Measurements from ENCODE around the gene AP3M1.

Gene AP3M1

GRCh38 chr10:74133923-74134820, 16.5 kb downstream of the AP3M1 start:
- TF ChIP-seq CTCF (IDR thresholded peaks at IDR 0.05; ENCODE audit: insufficient read depth, low read depth, low read length, missing control alignments), result no peak
- DNase-seq (ENCODE audit: low read depth), result no peak
- no peak overlapping the region for H3K4me3 ChIP-seq (ENCODE audit: low read depth, low read length)

DNA sequence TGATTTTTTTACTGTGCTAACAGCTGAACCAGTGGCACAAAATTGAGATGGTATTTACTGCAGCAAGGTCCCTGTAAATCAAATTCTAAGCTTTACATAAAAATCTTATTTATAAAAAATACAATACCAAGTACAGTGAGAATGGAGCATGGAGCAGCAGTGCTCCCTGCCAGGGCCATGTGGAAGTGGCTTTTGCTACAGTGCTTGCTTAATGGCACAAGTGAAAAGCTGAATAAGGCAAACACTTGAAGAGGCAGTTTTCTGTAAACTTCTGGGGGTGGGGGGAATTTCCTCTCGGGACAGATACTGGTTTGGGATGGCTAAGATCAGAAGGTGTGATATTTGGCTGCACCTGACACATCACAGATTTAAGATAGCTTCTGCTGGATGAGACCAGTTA, 27.5 kb downstream of the AP3M1 start:
- H3K4me3 ChIP-seq (ENCODE audit: low read depth, low read length), result no peak overlapping the region
- DNase-seq (ENCODE audit: low read depth), result no peak
- no peak for TF ChIP-seq CTCF (IDR thresholded peaks at IDR 0.05; ENCODE audit: insufficient read depth, low read depth, low read length, missing control alignments)

DNA sequence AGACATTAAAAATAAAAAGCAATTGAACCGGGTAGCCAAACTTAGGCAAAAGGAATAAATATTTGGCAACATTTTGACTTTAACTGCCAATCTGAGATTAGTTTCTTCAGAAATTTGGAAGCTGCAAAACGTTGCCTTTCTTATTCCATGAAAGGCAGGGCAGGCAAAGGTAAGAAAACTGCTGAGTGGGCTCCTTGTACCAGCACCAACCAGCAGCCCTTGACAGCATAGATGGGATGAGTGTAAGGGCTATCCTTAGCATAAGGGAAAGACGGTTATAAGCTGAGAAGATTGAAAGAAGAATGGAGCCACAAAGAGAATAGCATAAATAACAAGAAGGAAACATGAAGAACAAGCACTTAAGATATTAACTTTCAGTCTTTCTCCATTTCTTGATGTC, 28.6 kb downstream of the AP3M1 start:
- TF ChIP-seq CTCF (IDR thresholded peaks at IDR 0.05; ENCODE audit: insufficient read depth, low read depth, low read length, missing control alignments), result no peak
- DNase-seq (ENCODE audit: low read depth), result no peak
- no peak overlapping the region for H3K4me3 ChIP-seq (ENCODE audit: low read depth, low read length)

DNA sequence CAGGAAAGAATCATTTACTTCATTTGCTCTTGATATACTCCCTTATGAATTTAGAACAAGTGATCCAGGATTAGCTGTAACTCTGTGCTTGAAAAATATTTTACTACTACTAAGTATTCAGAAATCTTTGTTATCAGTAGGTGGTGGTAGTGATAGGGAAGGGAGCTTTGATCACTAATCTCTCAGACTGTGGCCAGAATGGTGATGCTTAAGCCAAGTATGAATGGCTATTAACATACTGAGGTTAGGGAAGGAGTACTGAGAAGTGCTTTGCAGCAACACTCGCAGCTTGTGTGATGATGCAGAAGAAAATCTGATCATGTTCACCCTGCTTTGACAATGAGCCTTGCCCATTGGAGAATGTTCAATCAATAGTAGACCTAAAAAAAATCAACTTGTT, 29.3 kb downstream of the AP3M1 start:
- no peak overlapping the region for H3K4me3 ChIP-seq (ENCODE audit: low read depth, low read length)
- no peak for DNase-seq (ENCODE audit: low read depth)
- no peak for TF ChIP-seq CTCF (IDR thresholded peaks at IDR 0.05; ENCODE audit: insufficient read depth, low read depth, low read length, missing control alignments)

GRCh38 chr10:74120911-74121310, 29.7 kb downstream of the AP3M1 start:
- no peak for DNase-seq (ENCODE audit: low read depth)
- no peak for TF ChIP-seq CTCF (IDR thresholded peaks at IDR 0.05; ENCODE audit: insufficient read depth, low read depth, low read length, missing control alignments)
- no peak overlapping the region for H3K4me3 ChIP-seq (ENCODE audit: low read depth, low read length)

- H3K4me3 ChIP-seq (ENCODE audit: low read depth, low read length), result no peak overlapping the region
- TF ChIP-seq CTCF (IDR thresholded peaks at IDR 0.05; ENCODE audit: insufficient read depth, low read depth, low read length, missing control alignments), result no peak
- DNase-seq (ENCODE audit: low read depth), result no peak
Observed at GRCh38 chr10:74118804-74119203, 31.8 kb downstream of the AP3M1 start.

DNA sequence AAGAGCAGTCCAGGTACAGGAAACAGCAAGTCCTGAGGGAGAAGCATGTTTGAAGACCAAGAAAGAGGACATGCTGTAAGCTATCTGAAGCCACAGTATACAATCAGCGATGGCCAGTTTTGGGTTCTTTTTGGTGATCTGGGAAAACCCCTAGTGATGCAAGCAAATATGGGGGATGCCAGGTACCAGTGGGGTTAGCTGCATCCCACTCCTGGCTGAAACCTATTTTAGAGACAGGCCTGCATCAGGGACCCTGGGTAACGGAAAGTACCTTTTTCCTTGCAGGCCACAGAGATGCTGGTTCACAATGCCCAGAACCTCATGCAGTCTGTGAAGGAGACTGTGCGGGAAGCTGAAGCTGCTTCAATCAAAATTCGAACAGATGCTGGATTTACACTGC, 32.9 kb downstream of the AP3M1 start:
- peak; percentile 58 for DNase-seq (ENCODE audit: low read depth)
- H3K4me3 ChIP-seq (ENCODE audit: low read depth, low read length), result no peak overlapping the region
- no peak for TF ChIP-seq CTCF (IDR thresholded peaks at IDR 0.05; ENCODE audit: insufficient read depth, low read depth, low read length, missing control alignments)

Measured in GM12865 (cell line).